GM15510 (cell line): ENCODE data around the gene ULK2.

Experiments
- POLR2A ChIP-seq: IDR thresholded peaks from 3 replicates; pipeline ENCODE4 v1.6.1; 2011; ENCODE audit warnings: borderline replicate concordance; ENCODE audit not compliant: insufficient read length; ENCODE audit errors: extremely low read depth

ULK2 gene

DNA sequence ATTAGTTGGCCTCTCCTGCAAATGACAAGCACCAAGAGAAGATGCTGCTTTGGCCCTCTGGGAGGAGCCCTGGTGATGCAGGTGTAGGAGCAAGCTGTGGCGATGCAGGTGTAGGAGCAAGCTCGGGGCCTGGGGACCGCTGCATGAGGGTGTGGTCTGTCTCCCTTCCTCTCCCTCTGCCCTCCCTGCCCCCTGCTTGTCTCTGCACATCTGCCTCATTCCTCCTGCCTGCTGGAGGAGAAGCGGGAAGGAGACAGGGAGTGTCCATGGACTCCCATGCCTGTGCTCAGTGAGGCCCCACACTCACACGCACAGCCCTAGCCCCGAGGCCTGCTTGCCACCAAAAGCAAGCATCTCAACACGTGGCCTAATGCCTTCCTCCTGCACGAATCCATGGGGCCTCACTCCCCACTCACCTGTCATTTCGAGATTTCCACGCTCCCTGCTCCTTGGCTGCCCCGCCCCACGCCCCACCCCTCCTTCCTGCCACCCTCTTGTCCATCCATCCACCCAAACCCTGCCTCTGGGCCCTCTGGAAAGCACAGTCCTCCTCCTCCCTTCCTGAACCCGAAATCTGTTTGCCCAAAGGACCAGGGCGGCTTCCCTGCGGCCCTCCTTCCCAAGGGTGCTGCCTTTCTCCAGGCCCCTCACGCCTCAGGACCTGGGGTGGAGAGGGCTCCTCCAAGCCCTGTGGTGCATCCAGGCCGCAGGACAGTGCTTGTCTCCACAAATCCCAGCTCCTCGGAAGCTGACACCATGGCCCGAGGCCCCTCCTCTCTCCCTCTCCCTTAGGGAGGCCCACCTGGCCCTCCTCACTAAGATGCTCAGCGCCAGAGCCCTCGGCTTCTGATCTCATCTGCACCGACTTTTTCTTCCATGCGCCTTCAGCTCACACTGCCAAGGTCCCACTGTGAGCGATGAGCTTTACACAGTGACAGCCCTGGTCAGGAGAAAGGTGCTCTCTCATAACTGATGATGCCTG lies 107.9 kb downstream of the ULK2 start:
- no peak for TF ChIP-seq POLR2A

DNA sequence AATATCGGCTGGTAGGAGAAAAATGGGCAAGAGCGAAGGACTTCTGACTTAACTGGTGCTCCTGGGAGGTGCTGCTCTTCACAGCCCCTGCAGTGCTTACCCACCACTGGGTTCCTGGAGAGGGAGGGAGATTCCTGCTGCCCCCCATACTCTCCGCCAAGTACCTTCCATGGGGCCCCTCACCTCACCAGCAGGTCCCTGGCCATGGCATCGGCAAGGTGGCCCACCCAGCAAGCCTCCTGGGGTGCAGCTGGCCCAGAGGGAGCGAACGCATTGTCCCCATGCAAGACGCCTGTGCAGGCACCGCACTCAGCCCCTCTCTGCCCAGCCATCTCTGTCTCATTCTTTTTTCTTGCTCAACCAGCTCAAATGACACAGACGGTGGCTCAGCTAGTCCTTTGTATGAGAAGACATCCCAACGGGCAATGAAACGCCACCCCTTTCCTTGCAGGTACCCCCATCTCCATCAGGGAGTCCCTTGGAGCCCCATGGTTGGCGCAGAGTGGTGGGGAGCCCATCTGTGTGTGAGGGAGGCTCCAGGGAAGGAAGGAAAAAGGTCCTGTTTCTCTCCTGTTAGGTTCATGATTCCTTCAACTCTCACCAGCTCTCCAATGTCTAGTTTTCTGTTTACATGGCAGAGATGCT lies 110.1 kb downstream of the ULK2 start:
- TF ChIP-seq POLR2A, result no peak

DNA sequence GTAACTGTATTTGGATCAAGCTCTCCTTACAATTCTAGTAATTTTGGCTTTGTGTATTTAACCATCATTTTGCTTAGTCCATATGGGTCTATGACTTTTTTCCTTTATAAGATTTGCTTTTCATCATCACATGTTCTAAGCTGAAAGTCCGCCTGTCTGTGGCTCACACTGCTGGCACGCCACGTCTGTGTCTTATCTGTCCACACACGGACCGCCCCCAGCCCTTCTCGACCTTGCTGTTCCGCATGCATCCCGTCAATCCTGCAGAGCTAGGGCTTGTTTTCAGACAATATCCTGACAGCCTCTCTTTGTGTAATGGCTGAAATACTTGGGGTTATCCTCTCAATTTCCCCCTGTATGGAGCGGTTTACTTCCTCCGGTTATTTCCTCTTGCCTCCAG lies 111.2 kb downstream of the ULK2 start:
- no peak for TF ChIP-seq POLR2A

DNA sequence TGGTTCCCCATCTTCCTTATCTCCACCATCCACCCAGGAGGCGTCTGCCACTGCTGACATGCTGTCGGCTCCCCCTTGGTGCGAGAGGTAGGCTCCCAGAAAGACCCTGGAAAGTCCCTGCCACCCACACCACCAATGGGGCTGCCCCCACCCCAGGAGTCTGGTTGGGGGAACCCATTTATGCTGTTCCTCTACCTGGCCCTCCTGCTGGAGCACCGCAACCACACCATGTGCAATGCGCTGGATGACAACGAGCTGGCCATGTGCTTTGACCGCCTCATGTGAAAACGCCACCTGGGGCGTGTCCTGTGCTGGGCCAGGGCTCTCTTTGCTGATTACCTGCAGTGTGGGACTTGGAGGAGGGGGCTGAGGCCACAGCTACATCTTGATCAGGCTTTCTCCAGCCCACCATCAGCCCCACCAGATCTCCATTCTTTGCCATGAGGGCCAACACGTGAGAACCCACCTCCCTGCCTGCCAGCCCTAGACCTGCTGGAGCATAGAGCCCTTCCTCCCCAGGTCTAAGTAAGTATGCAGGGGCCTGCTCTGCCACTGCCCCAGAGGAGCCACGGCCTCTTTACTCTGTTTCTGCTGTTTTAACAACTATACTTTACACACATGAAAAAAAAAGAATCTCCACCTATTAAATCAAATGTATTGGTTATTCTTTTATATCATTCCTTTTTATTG lies 111.8 kb downstream of the ULK2 start:
- TF ChIP-seq POLR2A, result no peak

DNA sequence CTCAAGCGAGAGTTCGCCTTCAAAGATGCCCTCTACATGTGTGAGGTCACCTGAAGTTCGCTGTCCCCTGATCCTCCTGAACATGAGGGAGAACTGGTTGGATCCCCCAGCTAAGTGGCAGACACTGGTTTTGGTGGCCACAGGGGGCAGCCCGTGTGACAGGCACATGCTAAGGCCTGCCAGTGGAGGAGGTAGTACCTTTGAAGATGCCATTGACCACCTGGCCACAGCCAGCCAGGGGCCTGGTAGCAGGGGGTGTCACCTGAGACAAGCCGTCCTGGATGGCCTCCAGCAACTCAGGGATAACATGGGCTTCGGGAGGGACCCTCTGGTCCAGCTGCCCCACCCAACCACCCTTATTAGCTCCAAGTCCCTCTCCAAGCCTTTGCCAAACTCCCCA lies 112.3 kb downstream of the ULK2 start:
- no peak for TF ChIP-seq POLR2A

DNA sequence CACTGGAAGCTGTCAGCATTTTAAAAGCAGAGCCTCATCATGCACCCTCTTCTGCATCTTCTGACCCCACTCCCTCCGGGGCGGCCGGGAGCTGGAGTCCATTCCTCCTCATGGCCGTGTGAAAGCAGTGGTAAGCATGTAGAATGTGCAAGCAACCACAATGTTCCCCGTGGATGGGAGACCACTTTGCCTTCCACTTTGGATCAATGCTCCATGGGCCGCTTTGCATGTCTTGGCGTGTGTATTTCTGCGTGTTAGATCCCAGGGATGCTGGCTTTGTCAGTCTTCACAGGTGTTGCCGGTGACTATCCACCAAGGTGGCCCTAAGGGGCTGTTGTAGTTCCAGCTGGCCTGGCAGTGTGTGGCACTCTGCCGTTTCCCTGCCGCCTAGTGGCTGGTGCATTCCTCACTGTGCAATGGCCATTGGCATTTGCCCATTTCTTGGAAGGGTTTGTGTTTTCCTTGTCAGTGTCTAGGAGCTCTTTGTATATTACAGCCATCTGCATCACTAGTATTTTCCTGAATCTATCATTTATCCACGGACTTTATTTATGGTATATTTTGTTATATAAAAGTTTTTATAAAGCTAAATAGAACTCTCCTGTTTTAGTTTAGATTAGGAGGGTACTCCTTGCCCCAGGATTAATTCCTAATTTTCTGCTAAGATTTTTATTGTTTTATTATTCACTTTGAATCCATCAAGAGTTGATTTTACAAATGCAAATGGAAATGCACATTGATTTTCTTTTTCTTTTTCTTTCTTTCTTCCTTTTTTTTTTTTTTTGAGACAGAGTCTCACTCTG lies 113.9 kb downstream of the ULK2 start:
- no peak for TF ChIP-seq POLR2A

DNA sequence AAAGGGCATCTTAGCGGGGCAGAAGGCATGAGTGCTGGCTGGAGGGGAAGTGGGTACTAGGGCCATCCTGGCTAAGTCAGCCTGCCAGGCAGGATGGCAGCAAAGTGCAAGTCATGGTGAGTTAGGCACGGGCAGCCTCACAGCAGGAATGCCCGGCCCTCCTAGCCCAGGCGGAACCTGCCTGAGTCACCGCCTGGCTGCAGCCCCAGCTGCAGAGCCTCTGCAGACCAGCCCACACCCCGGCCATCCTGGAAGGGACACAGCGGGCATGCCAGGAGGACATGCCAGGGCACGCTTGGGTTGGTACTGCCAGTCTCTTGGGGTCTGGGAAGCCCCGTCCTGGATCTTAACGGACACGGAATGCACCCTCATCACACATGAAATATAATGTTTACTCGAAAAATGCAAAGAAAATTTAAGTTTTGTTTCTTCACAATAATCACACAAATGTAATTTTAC lies 114.7 kb downstream of the ULK2 start:
- no peak for TF ChIP-seq POLR2A

DNA sequence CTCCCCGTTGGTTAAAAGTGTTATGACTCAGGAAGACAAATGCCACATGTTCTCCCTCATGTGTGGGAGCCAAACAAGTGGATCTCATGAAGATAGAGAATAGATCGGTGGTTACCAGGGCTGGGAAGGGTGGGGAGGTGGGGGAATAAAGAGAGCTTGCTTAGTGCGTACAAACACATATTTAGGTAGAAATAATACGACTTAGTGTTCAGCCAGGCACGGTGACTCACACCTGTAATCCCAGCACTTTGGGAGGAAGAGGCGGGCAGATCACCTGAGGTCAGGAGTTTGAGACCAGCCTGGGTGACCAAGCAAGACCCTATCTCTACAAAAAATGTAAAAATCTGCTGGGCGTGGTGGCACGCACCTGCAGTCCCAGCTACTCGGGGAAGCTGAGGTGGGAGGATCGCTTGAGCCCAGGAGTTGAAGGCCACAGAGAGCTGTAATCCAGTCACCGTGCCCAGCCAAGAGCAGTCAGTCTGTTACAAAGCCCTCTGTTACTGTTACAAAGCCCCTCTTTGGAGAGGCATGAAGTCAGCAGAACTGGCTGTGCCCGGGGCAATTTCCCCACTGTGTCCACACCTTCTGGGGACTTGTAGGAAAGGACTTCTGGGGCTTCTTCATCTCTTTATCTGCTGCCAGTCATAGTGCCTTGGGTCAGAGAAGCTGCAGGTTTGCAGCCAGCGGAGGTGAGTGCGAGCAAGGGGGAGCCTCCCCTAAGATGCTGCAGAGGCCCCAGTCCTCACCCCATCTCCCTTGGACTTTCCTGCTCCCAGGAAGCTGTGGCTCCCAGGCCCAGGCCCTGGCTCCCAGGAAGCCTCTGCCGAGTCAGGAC lies 115.3 kb downstream of the ULK2 start:
- no peak for TF ChIP-seq POLR2A

DNA sequence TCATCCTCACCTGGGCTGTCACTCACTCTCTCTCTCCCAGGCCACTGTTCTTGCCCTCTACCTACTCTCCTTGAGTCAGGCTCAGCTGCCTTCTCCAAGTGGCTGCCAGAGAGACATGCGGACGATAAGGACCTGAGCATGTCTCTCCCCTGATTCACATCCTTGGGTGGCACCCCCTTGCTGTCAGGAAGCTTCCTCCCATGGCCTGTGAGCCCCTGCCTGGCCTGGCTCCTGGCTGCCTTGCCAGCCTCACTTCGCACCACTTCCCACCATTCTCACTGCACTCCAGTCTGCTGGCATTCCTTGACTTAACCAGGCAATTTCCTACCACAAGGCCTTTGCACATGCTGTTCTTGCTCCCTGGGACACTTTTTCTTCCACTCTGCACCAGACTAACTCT lies 116.9 kb downstream of the ULK2 start:
- TF ChIP-seq POLR2A, result no peak

DNA sequence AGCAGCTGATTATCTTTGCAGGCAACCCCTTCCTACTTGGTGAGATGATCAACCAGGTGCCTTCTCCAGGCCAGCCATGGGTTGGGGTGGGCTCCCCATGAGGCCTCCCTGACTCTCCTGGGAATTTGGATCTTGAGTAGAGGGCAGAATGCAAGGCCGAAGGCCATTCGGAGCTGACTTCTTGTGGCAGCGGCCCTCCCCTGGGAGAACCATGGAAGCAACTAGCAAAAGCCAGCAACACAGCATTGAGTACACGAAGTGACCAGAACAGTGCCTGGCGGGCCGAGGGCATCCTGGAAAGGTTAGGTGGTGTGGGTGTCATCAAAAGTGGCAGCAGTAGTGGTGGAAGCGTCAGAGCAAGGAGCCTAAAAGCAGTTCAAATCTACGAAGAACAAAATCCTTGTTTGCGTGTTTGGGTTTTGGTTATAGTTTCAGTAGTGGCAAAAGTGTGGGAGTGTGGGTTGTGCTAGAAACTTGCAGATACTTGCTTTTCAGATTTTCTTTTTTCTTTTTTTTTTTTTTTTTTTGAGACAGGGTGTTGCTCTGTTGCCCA lies 117.6 kb downstream of the ULK2 start:
- TF ChIP-seq POLR2A, result no peak

DNA sequence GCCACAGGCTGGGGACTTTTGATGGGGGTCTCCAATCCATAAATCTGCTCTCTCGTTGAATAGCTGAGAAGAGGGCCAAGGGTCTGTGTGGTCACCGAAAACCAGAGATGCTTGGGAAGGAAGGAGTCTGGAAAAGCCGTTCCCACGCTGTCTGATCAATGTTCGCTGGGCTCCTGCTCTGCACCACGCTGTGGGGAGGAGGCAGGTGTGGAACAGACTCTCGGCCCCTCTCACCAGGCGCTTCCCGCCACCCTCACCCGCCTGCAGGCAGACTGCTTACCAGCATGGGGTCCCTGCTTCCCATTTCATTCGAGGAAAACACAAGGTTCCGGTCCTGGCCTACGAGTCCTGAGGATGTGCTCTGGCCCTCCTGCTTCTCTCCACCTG lies 118.9 kb downstream of the ULK2 start:
- TF ChIP-seq POLR2A, result no peak

DNA sequence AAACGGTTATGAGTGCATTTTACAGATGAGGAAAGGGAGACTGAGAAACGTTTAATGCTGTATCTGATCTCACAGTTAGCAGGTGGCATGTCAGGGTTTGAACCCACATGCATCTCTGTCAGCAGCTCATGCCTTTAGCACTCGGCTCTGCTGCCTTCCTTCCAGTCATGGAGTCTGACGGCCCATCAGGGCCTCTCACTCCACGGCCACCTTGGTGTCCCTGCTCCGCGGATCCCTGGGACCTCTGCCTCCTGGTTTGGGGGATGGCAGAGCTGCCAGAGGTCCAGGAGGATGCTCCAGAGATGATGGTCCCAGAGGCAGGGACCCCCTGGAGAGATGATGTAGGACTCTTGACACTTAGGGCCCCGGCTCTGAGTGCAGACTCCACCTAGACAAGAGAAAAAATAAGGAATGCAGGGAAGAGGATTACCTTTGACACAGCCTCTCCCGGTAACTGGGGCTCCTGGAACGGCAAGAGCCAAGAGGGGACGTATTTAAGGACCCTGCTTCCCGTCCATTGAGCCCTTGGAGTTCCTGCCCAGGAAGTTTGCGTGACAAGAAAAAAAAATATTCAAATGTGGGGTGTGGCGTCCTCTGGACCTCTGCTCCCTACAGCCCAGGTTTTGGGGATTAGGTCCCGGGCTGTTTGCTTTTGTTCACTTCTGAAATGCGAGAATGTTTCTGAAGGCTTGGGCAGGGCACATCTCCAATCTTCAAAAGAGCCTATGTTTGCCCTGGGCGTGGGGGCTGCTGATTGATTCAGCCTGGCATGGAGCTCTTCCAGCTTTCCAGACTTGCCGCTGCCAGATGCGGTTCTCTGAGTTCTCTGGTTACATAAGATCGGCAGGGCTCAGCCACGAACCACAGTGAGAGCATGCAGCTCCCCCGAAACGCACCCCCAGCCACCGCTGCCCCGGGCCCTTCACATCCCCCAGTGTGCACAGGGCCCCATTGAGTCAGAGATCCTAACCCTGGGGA lies 119.6 kb downstream of the ULK2 start, which contains the start of gene ALDH3A1:
TSS of gene ALDH3A1 (minus strand) at position 470 of the 978 bp plus-strand sequence. CDS start 3,169 bp downstream, outside the sequence.
- TF ChIP-seq POLR2A, result no peak
